ENCODE data around the gene MYO3B.
"Not testable (repeated sequence)": the region's sequence is repeated elsewhere in the genome, so short reads cannot be mapped to it uniquely, and the experiment has no call there.

Gene MYO3B

DNA sequence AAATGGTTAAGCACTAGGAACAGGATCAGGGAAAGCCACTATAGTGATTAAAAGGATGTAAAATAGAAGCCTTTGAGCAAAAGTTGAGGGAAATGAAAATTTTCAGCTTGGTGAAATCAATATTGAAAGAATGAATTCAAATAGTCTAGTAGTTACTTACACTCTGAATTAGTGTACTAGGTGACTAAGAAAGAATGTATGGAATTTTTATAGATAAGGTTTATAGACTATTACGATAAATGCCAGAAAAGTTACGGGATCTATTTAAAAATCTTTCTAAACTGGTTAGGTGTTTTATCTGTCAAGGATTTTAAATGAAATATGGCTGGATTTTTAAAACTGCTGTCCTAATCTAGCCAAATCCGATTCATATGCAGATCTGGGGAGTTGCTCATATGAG is 208.6 kb downstream of the MYO3B start:
- no peak for DNase-seq

DNA sequence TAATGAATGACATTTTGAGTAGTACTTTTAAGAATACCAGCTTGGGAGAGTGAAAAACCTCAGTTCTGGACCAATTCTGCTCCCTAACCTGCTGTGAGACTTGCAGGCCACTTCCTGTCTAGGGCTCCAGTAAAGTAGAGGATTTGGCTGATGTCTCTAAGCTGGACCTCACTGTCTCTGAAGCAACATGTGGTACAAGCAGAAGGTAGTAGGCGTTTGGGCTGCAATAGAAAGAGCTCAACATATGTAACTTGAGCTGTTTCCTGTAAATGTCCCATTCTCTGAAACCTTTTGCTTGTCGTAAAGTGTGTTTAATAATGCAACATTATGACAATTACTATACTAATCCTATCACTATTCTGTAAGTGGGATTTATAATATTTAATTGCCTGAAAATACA is 213.1 kb downstream of the MYO3B start:
- DNase-seq: no peak

DNA sequence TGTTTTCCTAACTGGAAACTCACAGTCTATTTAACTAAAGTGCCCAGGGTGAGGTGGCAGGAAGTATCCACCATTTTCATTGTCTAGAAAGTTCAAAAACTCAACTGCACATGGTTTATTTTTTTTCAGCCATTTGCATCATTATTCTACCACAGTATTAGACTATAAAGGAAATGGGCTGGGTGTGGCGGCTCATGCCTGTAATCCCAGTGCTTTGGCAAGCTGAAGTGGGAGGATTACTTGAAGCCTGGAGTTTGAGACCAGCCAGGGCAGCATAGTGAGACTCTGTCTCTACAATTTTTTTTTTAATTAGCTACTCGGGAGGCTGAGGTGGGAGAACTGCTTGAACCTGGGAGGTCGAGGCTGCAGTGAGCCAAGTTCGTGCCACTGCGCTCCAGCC is 213.8 kb downstream of the MYO3B start:
- no peak for DNase-seq

DNA sequence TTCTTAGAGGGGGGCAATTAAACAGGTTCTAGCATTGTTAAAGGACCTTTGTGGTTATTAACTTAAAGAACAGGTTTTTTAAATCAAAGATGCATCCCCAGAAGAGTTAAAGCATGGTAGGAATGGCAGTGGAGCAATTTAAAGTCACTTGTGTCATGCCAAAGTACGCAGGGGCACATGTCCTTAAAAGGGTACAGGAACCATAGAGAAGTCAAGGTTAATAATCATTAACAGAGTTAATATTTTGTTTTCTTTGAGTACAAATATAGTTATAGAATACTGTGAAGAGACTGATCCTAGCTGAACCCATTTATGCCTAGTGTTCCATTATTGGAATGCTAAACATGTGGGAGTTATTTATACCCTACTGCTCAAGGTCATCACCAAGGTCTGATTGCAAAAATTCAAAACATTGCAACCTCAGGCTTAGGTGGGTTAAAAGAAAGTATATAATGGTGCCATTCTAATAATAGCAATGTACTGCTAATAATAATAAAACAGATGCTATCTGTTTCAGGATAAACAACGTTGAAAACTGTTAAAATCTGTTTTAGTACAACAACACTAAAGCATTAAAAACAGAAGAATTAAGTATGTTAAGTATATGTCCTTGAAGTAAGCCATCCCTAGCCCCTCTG is 216.0 kb downstream of the MYO3B start:
- DNase-seq: no peak

DNA sequence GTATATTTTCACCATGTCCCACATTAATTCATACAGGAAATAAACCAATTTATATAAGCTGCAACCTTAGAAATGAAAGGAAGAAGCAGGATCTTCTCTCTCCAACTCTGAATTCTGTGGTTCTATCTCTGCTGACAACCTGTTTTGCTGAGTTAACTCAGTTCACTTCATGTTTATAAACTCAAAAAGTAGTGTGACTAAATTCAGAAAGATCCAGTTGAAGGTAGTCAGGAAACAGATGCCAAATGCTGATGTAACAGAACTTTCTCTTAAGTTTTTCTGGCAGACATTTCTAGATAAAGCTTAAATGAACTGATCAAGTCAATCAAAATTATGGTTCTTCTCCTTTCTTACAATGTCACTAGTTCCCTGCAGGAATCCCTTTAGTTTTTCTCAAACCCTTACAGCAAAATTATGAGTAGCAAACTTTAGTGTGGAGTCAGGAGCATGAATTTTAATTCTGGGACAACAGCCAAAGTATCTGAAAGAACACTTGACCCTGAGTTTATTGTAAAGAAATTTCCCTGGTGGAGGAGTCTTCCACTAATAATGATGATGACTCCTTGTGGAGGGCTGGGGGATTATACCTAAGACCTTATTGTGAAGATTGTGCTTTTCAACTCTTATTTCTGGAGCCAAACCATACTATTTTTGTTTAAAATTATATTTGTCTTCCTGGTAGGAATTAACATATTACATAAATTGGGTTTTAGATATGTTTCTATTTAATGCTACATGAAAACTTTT is 216.9 kb downstream of the MYO3B start:
- DNase-seq: peak; percentile 2

DNA sequence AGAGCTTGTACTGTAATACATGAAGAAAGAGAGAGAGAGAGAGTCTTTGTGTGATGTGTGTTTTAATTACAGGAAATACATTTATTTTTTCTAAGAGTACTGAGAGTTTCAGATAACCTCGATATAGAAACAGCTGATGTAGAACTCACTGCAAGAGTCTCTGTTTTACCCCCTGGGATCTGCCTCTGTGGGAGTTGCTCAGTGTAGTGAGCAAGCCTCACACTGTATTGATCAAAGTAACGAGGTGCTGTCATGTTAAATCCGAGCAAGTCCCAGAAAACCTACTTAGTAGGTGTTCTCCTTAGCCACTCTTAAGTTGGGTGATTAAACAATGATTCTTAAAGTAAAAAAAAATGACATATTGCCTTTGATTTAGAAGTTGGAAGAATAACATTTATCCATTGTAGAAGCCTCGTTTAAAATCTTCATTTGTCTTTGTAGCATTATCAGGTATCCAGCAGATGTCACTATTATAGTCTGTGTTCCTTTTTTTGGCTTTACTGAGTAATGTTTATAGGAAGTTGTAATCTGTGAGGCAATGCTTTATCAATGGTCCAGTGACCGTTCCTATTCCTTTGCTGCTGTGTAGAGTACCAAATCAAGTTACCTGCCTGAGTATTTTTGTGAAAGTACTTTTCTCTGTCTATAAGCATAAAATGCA is 219.0 kb downstream of the MYO3B start:
- no peak for DNase-seq

DNA sequence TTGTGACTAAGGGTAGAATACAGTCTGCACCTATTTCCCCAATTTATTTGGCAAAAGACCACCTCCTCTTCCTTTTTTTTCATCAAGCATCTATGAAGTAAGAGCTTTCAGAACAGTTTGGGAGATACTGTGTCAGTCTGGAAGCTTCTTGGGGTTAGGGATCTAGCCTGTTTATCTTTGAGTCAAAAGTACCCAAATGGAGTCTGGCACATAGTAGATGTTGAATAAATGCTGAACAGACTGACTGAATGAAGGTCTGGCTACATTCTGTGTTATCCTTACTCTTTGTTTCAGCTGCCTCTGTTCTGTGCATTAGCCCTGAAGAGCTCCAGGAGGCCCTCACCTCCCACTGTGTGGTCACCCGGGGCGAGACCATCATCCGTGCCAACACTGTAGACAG is 223.2 kb downstream of the MYO3B start:
- no peak for DNase-seq

DNA sequence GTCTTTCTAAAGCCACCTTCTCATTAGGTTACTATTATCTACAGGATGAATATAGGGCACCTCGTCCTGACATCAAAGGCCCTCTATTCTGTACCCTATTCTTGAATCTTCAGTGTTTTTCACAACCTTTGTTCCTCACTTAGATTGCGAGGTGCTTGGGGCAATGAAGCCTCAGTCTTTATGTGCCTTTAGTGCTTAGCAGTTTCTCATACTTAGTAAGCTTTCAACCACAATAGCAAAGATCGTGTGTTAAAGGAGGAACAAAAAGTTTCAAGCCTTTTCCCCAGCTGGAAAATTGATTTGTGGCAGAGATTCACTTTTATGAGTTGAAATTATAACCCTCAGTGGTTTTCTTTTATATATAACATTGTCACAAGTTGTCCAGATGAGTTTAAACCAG is 226.9 kb downstream of the MYO3B start:
- DNase-seq: no peak

DNA sequence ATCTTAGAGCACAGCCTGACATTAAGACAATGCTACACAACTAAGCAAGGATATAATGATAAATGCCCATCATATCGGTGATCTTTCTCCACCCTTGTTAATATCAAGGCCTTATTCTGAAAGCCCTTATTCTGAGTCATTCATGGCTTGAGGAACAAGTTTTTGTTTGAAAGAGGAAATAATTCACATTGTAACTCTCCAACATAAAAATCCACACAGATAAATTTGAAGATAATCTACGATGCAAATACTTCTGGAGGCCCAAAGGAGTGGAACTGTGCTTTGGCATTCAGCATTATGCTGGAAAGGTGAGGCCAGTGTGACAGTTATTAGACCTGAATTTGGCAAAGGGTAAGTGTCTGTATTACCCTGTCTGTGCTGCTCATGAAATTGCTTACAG is 227.4 kb downstream of the MYO3B start:
- no peak for DNase-seq

DNA sequence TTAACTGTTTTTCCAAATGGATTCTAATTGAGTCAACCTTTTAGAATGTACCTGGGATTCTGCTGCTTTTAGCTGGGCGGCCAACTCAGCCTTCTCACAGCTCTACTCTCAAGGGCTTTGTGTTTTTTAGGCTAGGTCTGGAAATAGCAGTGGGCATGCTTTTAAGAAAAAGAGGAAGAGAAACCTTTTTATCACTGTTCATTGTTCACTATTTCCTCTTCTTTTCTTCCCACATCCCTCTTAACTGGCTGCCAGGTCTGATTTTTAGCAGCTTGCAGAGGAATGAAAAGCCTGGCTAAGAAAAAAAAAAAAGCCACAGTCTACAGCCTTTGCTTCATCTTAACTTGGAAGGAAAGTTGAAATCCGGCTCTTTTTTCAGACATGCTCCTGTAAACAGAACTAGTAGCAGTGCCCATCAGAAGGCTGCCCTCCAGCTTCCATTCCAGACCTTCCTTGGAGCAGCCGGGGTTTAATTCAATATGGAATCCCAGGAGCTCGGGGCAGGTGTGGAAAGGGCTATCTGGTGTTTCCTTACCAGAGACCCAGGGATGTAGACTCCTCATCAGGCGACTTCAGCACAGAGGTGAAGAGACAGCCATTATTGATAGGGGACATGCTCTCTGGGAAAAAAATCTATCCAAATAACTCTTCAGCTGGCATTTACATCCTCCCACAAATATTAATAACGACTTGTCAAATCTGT is 230.7 kb downstream of the MYO3B start:
- DNase-seq: no peak

DNA sequence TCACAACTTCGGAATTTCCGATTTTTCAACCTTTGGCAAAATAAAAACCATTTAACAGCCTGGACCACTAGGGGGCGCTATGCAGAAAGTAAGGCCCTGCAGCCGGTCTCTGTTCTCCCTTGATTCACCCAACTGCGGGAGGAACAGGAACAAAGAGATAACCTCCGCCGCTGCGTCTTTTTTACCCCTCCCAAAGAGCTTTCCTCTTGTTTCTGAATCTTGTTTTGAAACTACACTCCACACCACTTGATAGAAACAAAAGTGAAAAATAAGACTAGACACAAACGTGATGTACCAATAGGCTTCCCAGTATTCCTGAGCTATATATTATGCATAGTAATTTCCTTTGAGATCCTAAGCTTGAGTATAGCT is 231.2 kb downstream of the MYO3B start:
- peak; percentile 62 for DNase-seq

DNA sequence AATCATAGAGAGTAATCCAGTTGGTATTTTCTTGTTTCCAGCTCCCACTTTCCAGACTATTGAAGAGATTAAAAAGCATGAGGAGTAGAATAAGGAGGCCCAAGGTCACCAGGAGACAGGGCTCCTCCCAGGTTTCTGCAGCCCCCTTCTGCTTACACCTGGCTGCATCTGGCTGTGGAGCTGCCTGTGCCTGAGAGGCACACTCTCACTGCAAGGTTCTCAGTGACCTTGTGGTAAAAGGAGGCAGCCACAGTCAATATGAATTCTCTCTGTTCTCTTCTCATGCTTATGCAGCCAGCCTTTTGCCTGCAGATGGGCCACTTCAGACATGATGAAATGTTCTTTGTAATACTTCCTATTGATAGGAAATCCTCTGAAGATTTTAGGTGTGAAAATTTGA is 233.7 kb downstream of the MYO3B start:
- no peak for DNase-seq

DNA sequence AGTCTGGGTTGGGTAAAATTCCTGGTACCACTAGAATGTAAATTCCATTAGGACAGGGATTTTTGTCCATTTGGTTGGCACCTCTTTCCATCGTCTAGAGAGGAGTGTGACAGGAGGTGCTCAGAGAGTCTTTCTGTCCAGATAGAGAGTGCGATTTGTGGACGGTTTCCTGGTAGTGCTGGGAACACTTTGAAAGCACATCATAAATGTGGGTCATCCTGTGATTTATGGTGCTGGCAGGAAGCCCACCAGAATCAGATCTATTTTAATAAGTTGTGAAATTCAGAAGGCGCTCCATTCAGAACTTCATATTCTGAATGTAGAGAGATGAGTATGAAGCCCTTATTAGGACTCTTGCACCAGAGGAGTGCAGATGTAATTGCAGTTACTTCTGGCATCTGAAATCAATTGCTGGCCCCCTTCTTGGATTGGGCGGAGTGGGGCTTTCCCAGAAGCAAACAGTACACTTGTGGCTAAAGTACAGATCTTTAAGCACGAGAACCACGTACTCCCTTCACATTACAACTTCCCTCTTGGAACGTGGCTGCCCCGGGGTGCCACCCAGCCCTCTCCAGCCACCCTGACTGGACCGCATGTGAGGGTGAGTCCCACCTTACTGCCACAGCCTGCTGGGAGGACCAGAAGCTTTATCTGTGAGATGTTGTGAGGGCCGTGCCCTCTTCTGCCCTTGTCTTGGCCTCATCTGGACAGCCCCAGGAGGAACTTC is 243.2 kb downstream of the MYO3B start:
- peak; percentile 6 for DNase-seq

DNA sequence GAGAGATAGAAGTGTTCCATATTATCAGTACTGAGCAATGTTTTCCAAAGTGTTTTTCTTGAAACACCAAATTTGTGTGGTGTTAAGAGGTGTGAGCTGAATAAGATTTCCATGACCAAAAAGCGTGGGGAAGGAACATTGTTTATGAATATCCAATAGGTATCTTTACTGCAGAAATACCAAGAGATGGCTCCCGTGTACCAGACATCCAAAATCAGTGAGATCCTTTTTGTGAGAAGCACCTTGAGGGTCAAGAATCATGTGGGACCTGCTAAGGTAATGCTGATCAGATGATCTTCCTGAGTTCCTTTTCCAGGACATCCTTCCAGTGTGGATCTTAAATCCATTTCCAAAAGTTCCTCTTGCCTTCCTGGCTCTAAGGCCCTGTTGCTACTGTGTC is 246.0 kb downstream of the MYO3B start:
- no peak for DNase-seq

DNA sequence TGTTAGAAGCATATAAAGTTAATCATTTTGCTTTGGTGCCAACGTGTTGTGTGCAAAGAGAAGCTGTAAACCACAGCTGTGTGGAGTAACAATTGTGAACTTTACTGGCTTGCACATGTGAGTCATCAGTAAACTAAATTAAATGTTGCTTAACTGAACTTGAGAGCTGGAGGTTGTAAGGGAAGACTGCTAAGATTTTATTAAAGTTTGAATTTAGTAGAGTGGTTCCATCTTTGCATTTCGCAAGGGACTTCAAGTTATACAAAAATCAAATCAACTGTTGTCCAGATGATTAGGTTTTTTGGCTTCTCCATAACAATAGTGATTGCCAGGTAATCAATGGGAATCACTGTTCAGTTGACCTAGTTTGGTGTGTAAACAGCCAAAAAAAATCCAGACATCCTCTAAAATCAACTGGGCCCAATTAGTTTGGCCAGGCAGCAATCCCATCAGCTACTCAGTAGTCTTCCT is 247.4 kb downstream of the MYO3B start:
- peak; percentile 30 for DNase-seq

DNA sequence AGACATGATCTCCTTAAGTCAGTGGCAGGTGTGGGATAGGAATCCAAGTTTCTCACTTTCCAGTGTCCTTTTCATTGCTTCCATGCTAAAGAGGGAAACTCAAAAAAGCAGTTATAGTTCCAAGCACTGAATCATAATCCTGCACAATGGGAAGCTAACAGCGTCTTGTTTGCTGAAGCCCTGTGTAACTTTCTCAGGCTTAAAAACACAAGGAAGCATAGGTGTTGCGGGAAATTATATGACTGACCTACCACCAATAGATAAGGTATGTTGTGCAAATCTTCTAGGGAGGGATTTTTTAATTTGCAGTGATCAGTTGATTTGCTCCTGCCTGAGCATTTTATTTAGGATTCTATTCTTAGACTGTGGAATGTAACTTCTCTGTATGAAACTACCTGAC is 250.9 kb downstream of the MYO3B start:
- no peak for DNase-seq

DNA sequence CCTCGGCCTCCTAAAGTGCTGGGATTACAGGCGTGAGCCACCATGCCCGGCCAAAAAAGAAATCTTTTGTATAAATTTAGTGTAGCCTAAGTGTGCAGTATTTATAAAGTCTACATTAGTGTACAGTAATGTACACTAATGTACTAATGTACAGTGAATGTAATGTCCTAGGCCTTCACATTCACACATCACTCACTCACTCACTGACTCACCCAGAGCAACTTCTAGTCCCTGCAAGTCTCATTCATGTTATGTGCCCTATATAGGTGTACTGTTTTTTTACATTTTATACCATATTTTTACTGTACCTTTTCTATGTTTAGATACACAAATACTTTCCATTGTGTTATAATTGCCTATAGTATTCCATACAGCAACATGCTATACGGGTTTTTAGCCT is 254.9 kb downstream of the MYO3B start:
- DNase-seq: no peak

DNA sequence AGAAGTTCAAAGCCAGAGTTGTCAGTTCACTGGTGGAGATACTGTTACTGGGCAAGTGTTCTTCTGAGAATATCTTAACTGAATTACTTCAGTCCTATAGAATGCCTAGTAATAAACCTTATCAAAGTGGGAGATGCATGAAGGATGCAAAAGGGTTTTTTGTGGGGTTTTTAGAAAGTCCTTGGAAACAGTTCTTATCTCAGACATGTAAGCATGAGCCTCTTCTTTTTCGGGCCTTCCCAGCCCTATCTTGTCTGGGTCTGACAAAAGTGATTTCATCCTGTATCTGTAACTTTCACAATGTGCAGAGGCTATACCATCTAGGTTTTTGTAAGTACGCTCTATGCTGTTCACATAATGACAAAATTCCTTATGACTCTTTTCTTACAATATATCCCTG is 255.5 kb downstream of the MYO3B start:
- no peak for DNase-seq

DNA sequence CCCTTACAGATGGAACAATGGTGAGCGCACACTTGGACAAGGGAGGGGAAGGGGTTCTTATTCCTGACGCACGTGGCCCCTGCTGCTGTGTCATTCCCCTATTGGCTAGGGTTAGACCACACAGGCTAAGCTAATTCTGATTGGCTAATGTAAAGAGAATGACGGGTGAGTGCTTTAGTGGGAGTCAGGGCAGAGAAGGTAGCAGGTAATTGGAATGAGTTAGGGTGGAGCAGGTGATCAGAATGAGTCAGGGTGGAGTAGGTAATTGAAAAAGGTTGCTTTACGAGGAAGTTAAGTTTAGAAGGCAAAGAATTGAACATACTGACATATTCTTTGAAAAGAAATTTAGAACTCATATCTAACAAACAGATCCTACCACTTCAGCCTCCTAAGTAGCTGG is 256.4 kb downstream of the MYO3B start:
- DNase-seq: not testable (repeated sequence)

DNA sequence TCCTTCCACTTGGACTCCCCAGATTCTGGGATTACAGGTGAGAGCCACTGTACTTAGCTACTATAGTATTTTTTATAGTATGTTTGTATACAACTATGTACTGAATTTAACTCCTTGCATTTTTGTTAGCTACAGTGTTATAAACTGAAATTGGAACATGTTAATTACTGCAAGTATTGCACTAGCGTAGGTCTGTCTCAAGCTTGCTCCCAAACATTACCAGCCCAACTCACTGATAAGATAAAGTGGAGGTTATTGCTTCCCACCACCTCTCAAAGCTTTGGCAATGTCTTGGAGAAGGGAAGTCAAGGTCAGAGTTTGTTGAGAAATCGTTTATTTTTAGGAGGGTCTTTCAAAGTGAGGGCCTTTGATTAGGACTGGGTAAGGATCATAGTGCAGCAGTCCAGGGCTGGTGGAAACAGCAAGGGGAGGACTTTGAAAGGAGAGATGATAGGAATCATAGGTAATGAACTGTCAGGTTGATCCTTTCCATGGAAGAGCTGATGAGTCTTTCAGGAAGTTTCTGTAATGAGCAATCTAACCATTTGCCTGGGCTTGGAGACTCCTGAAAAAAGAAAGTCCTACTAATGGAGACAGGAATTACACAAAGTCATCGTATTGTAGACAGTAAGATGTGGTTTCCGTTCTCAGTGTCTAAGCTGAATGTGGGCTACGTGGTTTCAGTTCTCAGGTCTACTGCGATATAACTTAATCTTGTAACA is 257.1 kb downstream of the MYO3B start:
- peak; percentile 2 for DNase-seq

DNA sequence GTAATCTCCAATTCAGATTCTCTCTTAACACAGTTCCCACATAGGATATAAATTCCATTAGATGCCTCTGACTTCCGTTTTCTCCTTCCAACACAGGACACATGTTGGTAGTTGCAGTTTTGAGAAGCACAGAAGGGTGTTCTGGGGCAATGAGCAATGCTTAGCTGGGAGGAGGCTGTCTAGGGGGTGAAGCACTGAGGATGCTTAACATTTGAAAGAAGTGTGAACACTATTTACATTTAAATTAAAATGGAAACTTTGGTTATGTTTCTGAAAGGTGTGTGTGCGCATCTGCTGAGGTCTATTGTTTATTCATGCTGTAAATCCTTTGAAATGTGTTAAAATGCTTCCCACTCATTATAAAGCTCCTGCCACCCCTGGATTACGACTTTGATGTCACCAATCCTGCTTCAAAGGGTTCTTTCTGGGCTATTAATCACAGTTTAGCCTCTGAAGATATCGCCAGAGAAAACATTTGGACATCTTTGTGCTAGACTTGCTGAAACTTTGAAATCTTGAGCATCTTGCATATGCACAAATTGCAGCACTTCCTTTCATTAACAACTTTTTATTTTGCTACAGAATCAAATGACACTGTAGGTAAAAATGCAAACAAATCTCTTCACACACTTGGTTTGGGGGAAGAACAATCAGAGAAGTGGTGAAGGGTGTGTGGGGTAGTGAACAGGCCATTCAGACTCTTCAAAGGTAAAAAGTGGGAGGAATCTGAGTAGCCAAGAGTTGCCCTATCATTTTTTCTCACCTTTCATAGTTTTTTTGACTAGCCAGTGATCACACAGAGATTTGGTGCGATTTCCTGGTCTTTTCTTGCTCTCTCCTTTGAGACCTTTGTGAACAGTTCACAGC is 258.4 kb downstream of the MYO3B start:
- DNase-seq: no peak
